ENCODE results near the gene USP4.
"Not testable (repeated sequence)": the region's sequence is repeated elsewhere in the genome, so short reads cannot be mapped to it uniquely, and the experiment has no call there.

The USP4 gene

DNA sequence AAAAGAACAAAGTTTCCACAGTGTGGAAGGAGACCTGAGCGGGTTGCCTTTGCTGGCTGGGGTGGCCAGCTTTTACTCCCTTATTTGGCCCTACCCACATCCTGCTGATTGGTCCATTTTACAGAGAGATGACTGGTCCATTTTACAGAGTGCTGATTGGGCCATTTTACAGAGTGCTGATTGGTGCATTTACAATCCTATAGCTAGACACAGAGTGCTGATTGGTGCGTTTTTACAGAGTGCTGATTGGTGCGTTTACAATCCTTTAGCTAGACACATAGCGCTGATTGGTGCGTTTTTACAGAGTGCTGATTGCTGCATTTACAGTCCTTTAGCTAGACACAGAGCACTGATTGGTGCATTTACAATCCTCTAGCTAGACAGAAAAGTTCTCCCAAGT, 111.0 kb downstream of the USP4 start:
- H3K4me1 Mint-ChIP-seq, result not testable (repeated sequence)

More for the DNA sequence above, 111.0 kb downstream of the USP4 start:
- not testable (repeated sequence) for H3K36me3 Mint-ChIP-seq; H3K27ac Mint-ChIP-seq; ATAC-seq (ENCODE audit: low read depth); H3K27me3 Mint-ChIP-seq; DNase-seq (ENCODE audit: low spot score in 2 of 2); H3K4me3 Mint-ChIP-seq
- peaks cover 15% of the 10 kb centered on the region for H3K9me3 Mint-ChIP-seq
